Measurements from ENCODE around the gene HDAC1. TPM values are rescaled to one million over a fixed set of nuclear protein-coding genes. Genes with fewer than 3 reads are reported as not detected.

HDAC1 gene
- polyA plus RNA-seq, 1 of the 3 experiments (the other 2 are of a cell fraction) = 172 TPM

GRCh38 chr1:32309960-32310359 is 18.1 kb downstream of the HDAC1 start (continued):
- TF ChIP-seq POLR2AphosphoS5 (IDR thresholded peaks at IDR 0.05; ENCODE audit: low read depth, low read length) (no peak), MXI1 (IDR thresholded peaks at IDR 0.05; ENCODE audit: low read depth, low read length) (no peak)

- H3K36me3 ChIP-seq (replicated peaks in 1 of 2; ENCODE audit: control insufficient read depth in 1 of 2, insufficient read depth in 2 of 2, low read length in 1 of 2) = peaks cover 0 to 2% of the 10 kb centered on the region in 2 experiments
- peaks cover 14% of the 10 kb centered on the region; the same call in 1 of the 2 replicates for H4K20me1 ChIP-seq (ENCODE audit: insufficient read depth)
- no peaks in the 10 kb centered on the region for H3K9me2 ChIP-seq
- peak; percentile 59 for DNase-seq
- TF ChIP-seq CHD2 (IDR thresholded peaks at IDR 0.05; ENCODE audit: low read length, partially characterized antibody) (peak; percentile 86), RCOR1 (IDR thresholded peaks at IDR 0.05; ENCODE audit: low read length) (peak; percentile 100), EP300 (IDR thresholded peaks at IDR 0.05; ENCODE audit: borderline replicate concordance in 1 of 2, low read depth in 1 of 2, low read length in 1 of 2) (peak in 1 of 2 experiments; percentile 74; a peak in 1 of 4 replicates), GATA2 (CRISPR knock-in tag; IDR thresholded peaks at IDR 0.05) (peak; percentile 63), PBX3 (IDR thresholded peaks at IDR 0.05) (no peak), TCF12 (IDR thresholded peaks at IDR 0.05) (peak; percentile 17; the same call in 1 of the 2 replicates)
- CTCF ChIA-PET = interaction anchor here (1.1 to 1.4 kb wide), 3 partner anchors 12 to 63 kb away, joined by 3 to 4 read pairs (median 3); no protein-coding TSS in a partner anchor
- no peak overlapping the region for H3K27ac ChIP-seq (ENCODE audit: low read depth in 2 of 2, low read length in 1 of 2)
- POLR2A ChIA-PET = interaction anchor here (1.4 to 1.8 kb wide), 3 partner anchors 10 to 24 kb away, joined by 5 to 6 read pairs (median 6); partner anchors contain the start of gene MARCKSL1
- H3K4me1 ChIP-seq (ENCODE audit: control insufficient read depth in 1 of 2, insufficient read depth in 2 of 2, low read depth in 1 of 2, low read length in 1 of 2) = peaks cover 0 to 3% of the 10 kb centered on the region in 2 experiments; a peak in 1 of 4 replicates
- H3K4me2 ChIP-seq = no peak overlapping the region
- H3K9me3 ChIP-seq = no peaks in the 10 kb centered on the region
- no peak overlapping the region for H3K9ac ChIP-seq
- peaks cover 11% of the 10 kb centered on the region for H3F3A ChIP-seq (replicated peaks; ENCODE audit: insufficient read depth)
- no peak overlapping the region for H3K4me3 ChIP-seq (ENCODE audit: low read depth in 2 of 2, low read length in 1 of 2)
- WGBS (ENCODE audit: low lambda C conversion rate) = 35% methylated on average over 2 of the region's 2 CpGs
- H2AFZ ChIP-seq (ENCODE audit: low read depth) = no peak overlapping the region
- peaks cover 78% of the 10 kb centered on the region for H3K79me2 ChIP-seq (ENCODE audit: insufficient read depth)
- H3K27me3 ChIP-seq (ENCODE audit: insufficient read depth) = no peaks in the 10 kb centered on the region
Measured at GRCh38 chr1:32311709-32312393, 20.0 kb downstream of the HDAC1 start.

- H3K4me3 ChIP-seq (ENCODE audit: low read depth in 2 of 2, low read length in 1 of 2) = no peak overlapping the region
- WGBS (ENCODE audit: low lambda C conversion rate) = 95% methylated on average over 3 of the region's 3 CpGs
- no peaks in the 10 kb centered on the region for H3K27me3 ChIP-seq (ENCODE audit: insufficient read depth)
- POLR2A ChIA-PET = no interaction called here
- H3K79me2 ChIP-seq (ENCODE audit: insufficient read depth) = peaks cover 35% of the 10 kb centered on the region
- no peaks in the 10 kb centered on the region for H3K9me3 ChIP-seq
- H3F3A ChIP-seq (replicated peaks; ENCODE audit: insufficient read depth) = peaks cover 11% of the 10 kb centered on the region
- no peak overlapping the region for H3K4me2 ChIP-seq
- 0 out of 2 replicates have a peak, but pooled peaks cover 3% of the 10 kb centered on the region for H4K20me1 ChIP-seq (ENCODE audit: insufficient read depth)
- 0 out of 4 replicates have a peak, but pooled peaks cover 0 to 6% of the 10 kb centered on the region in 2 experiments for H3K4me1 ChIP-seq (ENCODE audit: control insufficient read depth in 1 of 2, insufficient read depth in 2 of 2, low read depth in 1 of 2, low read length in 1 of 2)
- no peak overlapping the region for H3K9ac ChIP-seq
- peaks cover 9 to 13% of the 10 kb centered on the region in 2 experiments for H3K36me3 ChIP-seq (replicated peaks in 1 of 2; ENCODE audit: control insufficient read depth in 1 of 2, insufficient read depth in 2 of 2, low read length in 1 of 2)
- CTCF ChIA-PET = interaction anchor here (0.7 to 2.5 kb wide), 4 partner anchors 12 to 102 kb away, joined by 3 to 8 read pairs (median 5); no protein-coding TSS in a partner anchor
- no peak overlapping the region for H2AFZ ChIP-seq (ENCODE audit: low read depth)
- H3K27ac ChIP-seq (ENCODE audit: low read depth in 2 of 2, low read length in 1 of 2) = no peak overlapping the region
- DNase-seq = no peak
- H3K9me2 ChIP-seq = no peaks in the 10 kb centered on the region
- TF ChIP-seq SMC3 (IDR thresholded peaks at IDR 0.05; ENCODE audit: low read depth, low read length) (no peak), CTCF (IDR thresholded peaks at IDR 0.05) (no peak), JUND (IDR thresholded peaks at IDR 0.05) (no peak), REST (IDR thresholded peaks at IDR 0.05; ENCODE audit: low read depth, low read length) (no peak), USF1 (IDR thresholded peaks at IDR 0.05; ENCODE audit: borderline replicate concordance, low read depth) (no peak), SIN3A (IDR thresholded peaks at IDR 0.05; ENCODE audit: borderline replicate concordance, low read depth, low read length) (no peak), RFX5 (IDR thresholded peaks at IDR 0.05; ENCODE audit: low read length) (no peak), FOXJ3 (CRISPR knock-in tag; IDR thresholded peaks at IDR 0.05) (no peak), GABPA (IDR thresholded peaks at IDR 0.05; ENCODE audit: low read depth) (no peak), NRF1 (IDR thresholded peaks at IDR 0.05; ENCODE audit: low read depth, low read length) (no peak), RCOR1 (IDR thresholded peaks at IDR 0.05; ENCODE audit: low read length) (no peak)
Measured at GRCh38 chr1:32316903-32317277, 25.0 kb downstream of the HDAC1 start.
